HEK293 (cell line): ENCODE measurements around the gene ABLIM2.

Experiments used
- BCL11B ChIP-seq: fragments of 450-650 bp; formaldehyde crosslinking; IDR thresholded peaks from 2 replicates; pipeline ENCODE4 v1.5.1; 2016; ENCODE audit warnings: low read depth, missing biosample characterization, missing genetic modification characterization
- HOXA7 ChIP-seq: sonication (generic); formaldehyde crosslinking; IDR thresholded peaks from 2 replicates; pipeline ENCODE4 v1.8.1; 2022; ENCODE audit warnings: missing genetic modification reagents, borderline replicate concordance
- ZEB2 ChIP-seq: fragments of 450-650 bp; formaldehyde crosslinking; IDR thresholded peaks from 2 replicates; pipeline ENCODE4 v1.5.1; 2016; ENCODE audit warnings: missing biosample characterization, missing genetic modification characterization
- ZNF132 ChIP-seq: fragments of 450-650 bp; formaldehyde crosslinking; IDR thresholded peaks from 2 replicates; pipeline ENCODE4 v1.5.1; 2017; ENCODE audit warnings: missing biosample characterization, missing genetic modification characterization, borderline replicate concordance
- ZNF214 ChIP-seq: fragments of 450-650 bp; formaldehyde crosslinking; IDR thresholded peaks from 2 replicates; pipeline ENCODE4 v1.5.1; 2017; ENCODE audit warnings: missing biosample characterization, mild to moderate bottlenecking, missing genetic modification characterization, borderline replicate concordance
- ZNF473 ChIP-seq: fragments of 450-650 bp; formaldehyde crosslinking; IDR thresholded peaks from 2 replicates; pipeline ENCODE4 v1.5.1; 2017; ENCODE audit warnings: missing biosample characterization, missing genetic modification characterization
- ZNF701 ChIP-seq: fragments of 450-650 bp; formaldehyde crosslinking; IDR thresholded peaks from 2 replicates; pipeline ENCODE4 v1.5.1; 2016; ENCODE audit warnings: missing biosample characterization, missing genetic modification characterization
- TF ChIP-seq, protein P1 (sequence below): sonication (generic); formaldehyde crosslinking; IDR thresholded peaks from 2 replicates; pipeline ENCODE4 v1.8.1; 2022; ENCODE audit warnings: mild to moderate bottlenecking, moderate library complexity, missing genetic modification reagents
- TF ChIP-seq, protein P2 (sequence below): fragments of 450-650 bp; formaldehyde crosslinking; IDR thresholded peaks from 2 replicates; pipeline ENCODE4 v1.5.1; 2016; ENCODE audit warnings: missing biosample characterization, missing genetic modification characterization
- TF ChIP-seq, protein P3 (sequence below): fragments of 450-650 bp; formaldehyde crosslinking; IDR thresholded peaks from 2 replicates; pipeline ENCODE4 v1.5.1; 2017; ENCODE audit warnings: missing biosample characterization, missing genetic modification characterization

DNA sequence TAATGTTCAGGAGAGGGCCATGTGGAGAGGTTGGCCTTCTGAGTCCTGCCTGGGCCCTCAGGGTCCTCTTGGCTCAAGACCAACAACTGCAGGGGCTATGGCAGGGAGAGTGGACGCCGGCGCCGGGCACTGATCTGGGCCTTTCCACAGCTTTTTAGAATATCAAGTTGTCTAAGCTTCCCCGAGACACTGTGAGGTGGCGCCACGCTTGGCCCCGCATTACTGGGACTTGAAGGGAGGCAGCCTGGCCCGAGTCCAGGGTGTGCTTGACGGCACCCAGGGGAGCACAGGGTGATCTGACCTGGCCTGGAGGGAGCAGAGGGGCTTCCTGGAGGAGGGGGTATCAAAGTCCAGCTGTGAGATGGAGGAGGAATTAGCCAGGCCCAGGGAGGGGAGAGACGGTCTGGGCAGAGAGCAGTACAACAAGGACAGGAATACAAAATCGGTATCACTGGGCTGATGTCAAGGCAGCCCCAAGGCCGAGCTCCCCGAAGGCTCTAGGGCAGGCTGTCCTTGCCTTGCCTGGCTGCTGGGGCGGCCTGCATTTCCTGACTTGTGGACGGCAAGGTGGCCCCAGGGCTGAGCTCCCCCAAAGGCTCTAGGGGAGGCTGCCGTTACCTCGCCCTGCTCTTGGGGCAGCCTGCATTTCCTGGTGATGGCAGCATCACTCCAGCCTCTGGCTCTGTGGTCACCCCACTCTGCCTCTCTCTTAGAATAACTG lies 28.1 kb downstream of the ABLIM2 start:
- no peak for TF ChIP-seq HOXA7 (CRISPR knock-in tag)
- TF ChIP-seq ZNF132 (tag by site-specific recombination) = no peak
- no peak for TF ChIP-seq ZNF214 (tag by site-specific recombination)
- TF ChIP-seq, protein P1, sequence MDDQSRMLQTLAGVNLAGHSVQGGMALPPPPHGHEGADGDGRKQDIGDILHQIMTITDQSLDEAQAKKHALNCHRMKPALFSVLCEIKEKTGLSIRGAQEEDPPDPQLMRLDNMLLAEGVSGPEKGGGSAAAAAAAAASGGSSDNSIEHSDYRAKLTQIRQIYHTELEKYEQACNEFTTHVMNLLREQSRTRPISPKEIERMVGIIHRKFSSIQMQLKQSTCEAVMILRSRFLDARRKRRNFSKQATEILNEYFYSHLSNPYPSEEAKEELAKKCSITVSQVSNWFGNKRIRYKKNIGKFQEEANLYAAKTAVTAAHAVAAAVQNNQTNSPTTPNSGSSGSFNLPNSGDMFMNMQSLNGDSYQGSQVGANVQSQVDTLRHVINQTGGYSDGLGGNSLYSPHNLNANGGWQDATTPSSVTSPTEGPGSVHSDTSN = no peak
- no peak for TF ChIP-seq ZEB2 (tag by site-specific recombination)
- TF ChIP-seq, protein P2, sequence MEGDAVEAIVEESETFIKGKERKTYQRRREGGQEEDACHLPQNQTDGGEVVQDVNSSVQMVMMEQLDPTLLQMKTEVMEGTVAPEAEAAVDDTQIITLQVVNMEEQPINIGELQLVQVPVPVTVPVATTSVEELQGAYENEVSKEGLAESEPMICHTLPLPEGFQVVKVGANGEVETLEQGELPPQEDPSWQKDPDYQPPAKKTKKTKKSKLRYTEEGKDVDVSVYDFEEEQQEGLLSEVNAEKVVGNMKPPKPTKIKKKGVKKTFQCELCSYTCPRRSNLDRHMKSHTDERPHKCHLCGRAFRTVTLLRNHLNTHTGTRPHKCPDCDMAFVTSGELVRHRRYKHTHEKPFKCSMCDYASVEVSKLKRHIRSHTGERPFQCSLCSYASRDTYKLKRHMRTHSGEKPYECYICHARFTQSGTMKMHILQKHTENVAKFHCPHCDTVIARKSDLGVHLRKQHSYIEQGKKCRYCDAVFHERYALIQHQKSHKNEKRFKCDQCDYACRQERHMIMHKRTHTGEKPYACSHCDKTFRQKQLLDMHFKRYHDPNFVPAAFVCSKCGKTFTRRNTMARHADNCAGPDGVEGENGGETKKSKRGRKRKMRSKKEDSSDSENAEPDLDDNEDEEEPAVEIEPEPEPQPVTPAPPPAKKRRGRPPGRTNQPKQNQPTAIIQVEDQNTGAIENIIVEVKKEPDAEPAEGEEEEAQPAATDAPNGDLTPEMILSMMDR (tag by site-specific recombination) = no peak
- TF ChIP-seq BCL11B (tag by site-specific recombination) = no peak
- TF ChIP-seq ZNF701 = no peak
- no peak for TF ChIP-seq ZNF473 (tag by site-specific recombination)
- TF ChIP-seq, protein P3, sequence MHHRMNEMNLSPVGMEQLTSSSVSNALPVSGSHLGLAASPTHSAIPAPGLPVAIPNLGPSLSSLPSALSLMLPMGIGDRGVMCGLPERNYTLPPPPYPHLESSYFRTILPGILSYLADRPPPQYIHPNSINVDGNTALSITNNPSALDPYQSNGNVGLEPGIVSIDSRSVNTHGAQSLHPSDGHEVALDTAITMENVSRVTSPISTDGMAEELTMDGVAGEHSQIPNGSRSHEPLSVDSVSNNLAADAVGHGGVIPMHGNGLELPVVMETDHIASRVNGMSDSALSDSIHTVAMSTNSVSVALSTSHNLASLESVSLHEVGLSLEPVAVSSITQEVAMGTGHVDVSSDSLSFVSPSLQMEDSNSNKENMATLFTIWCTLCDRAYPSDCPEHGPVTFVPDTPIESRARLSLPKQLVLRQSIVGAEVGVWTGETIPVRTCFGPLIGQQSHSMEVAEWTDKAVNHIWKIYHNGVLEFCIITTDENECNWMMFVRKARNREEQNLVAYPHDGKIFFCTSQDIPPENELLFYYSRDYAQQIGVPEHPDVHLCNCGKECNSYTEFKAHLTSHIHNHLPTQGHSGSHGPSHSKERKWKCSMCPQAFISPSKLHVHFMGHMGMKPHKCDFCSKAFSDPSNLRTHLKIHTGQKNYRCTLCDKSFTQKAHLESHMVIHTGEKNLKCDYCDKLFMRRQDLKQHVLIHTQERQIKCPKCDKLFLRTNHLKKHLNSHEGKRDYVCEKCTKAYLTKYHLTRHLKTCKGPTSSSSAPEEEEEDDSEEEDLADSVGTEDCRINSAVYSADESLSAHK (tag by site-specific recombination) = no peak
